Measurements from ENCODE around the gene PTPN21.

The PTPN21 gene

GRCh38 chr14:88493392-88494185 lies 61.2 kb downstream of the PTPN21 start:
- ChIA-PET POLR2A (no interaction called here), CTCF (interaction anchor here (0.6 to 1.8 kb wide), 11 partner anchors 11 to 330 kb away, joined by 3 to 9 read pairs (median 4); no protein-coding TSS in a partner anchor)
- Histone ChIP-seq H3K4me1 (ENCODE audit: control insufficient read depth, insufficient read depth, low read length) (no peaks in the 10 kb centered on the region; the same call in 1 of the 2 replicates), H3K27ac (ENCODE audit: extremely low read depth, low read depth, low read length) (no peak overlapping the region), H3K36me3 (ENCODE audit: control insufficient read depth in 2 of 2, insufficient read depth in 1 of 2, low read length in 2 of 2) (peaks cover 0 to 3% of the 10 kb centered on the region in 2 experiments; a peak in 2 of 3 replicates), H3K9me3 (ENCODE audit: control insufficient read depth, insufficient read depth, low read depth, low read length) (no peaks in the 10 kb centered on the region), H3K4me3 (ENCODE audit: low read depth, low read length) (no peak overlapping the region)
- TF ChIP-seq ZNF548 (tag by site-specific recombination; IDR thresholded peaks at IDR 0.05) (no peak), GLIS1 (tag by site-specific recombination; IDR thresholded peaks at IDR 0.05) (0 out of 2 replicates have a peak, but pooled peaks have one; percentile 20)

- Histone ChIP-seq H3K36me3 (ENCODE audit: control insufficient read depth in 2 of 2, insufficient read depth in 1 of 2, low read length in 2 of 2) (peaks cover 0 to 3% of the 10 kb centered on the region in 2 experiments; a peak in 2 of 3 replicates), H3K4me3 (ENCODE audit: low read depth, low read length) (no peak overlapping the region), H3K9me3 (ENCODE audit: control insufficient read depth, insufficient read depth, low read depth, low read length) (no peaks in the 10 kb centered on the region), H3K27ac (ENCODE audit: extremely low read depth, low read depth, low read length) (no peak overlapping the region), H3K4me1 (ENCODE audit: control insufficient read depth, insufficient read depth, low read length) (no peaks in the 10 kb centered on the region; the same call in 1 of the 2 replicates)
- ChIA-PET CTCF (interaction anchor here (0.6 to 1.8 kb wide), 14 partner anchors 11 to 490 kb away, joined by 3 to 10 read pairs (median 4); partner anchors contain the start of gene PTPN21), POLR2A (no interaction called here)
- peak; percentile 51; the same call in 1 of the 2 replicates for TF ChIP-seq ZNF513 (tag by site-specific recombination; IDR thresholded peaks at IDR 0.05)
- TF ChIP-seq ZNF654 (tag by site-specific recombination; IDR thresholded peaks at IDR 0.05; ENCODE audit: low read depth): peak; percentile 49
- TF ChIP-seq ZNF223 (tag by site-specific recombination; IDR thresholded peaks at IDR 0.05): no peak
Measured at GRCh38 chr14:88492272-88493089, 62.3 kb downstream of the PTPN21 start.

GRCh38 chr14:88490168-88490567 lies 64.6 kb downstream of the PTPN21 start:
- Histone ChIP-seq H3K9me3 (ENCODE audit: control insufficient read depth, insufficient read depth, low read depth, low read length) (no peaks in the 10 kb centered on the region), H3K4me3 (ENCODE audit: low read depth, low read length) (no peak overlapping the region), H3K36me3 (ENCODE audit: control insufficient read depth in 2 of 2, insufficient read depth in 1 of 2, low read length in 2 of 2) (no peaks in the 10 kb centered on the region; a peak in 1 of 3 replicates), H3K4me1 (ENCODE audit: control insufficient read depth, insufficient read depth, low read length) (no peaks in the 10 kb centered on the region; the same call in 1 of the 2 replicates), H3K27ac (ENCODE audit: extremely low read depth, low read depth, low read length) (no peak overlapping the region)
- ChIA-PET CTCF (no interaction called here), POLR2A (no interaction called here)
- no peak for TF ChIP-seq ZNF398 (tag by site-specific recombination; IDR thresholded peaks at IDR 0.05)
- TF ChIP-seq SALL2 (tag by site-specific recombination; IDR thresholded peaks at IDR 0.05; ENCODE audit: borderline replicate concordance): no peak
- TF ChIP-seq ZSCAN5A (tag by site-specific recombination; IDR thresholded peaks at IDR 0.05): no peak
- TF ChIP-seq ZNF624 (tag by site-specific recombination; IDR thresholded peaks at IDR 0.05): no peak
- no peak for TF ChIP-seq OSR2 (tag by site-specific recombination; IDR thresholded peaks at IDR 0.05)
- no peak for TF ChIP-seq ZNF426 (tag by site-specific recombination; IDR thresholded peaks at IDR 0.05)
- no peak for TF ChIP-seq PRDM2 (tag by site-specific recombination; IDR thresholded peaks at IDR 0.05; ENCODE audit: borderline replicate concordance)
- TF ChIP-seq ZNF157 (tag by site-specific recombination; IDR thresholded peaks at IDR 0.05): no peak
- no peak for TF ChIP-seq ZNF362 (tag by site-specific recombination; IDR thresholded peaks at IDR 0.05)
- TF ChIP-seq ZFP37 (tag by site-specific recombination; IDR thresholded peaks at IDR 0.05): no peak
- no peak for TF ChIP-seq ZNF560 (tag by site-specific recombination; IDR thresholded peaks at IDR 0.05; ENCODE audit: borderline replicate concordance)
